ENCODE data around the gene DCBLD2.

The DCBLD2 gene

GRCh38 chr3:98903705-98904481, 2.4 kb upstream of the DCBLD2 start:
- TF ChIP-seq GABPA (IDR thresholded peaks at IDR 0.05; ENCODE audit: low read depth) (no peak), SPI1 (IDR thresholded peaks at IDR 0.05; ENCODE audit: borderline replicate concordance, low read depth) (no peak), POLR2AphosphoS5 (IDR thresholded peaks at IDR 0.05; ENCODE audit: low read depth) (no peak), CTCF (IDR thresholded peaks at IDR 0.05; ENCODE audit: insufficient read depth, low read length) (no peak)
- TF ChIP-seq, protein P1, sequence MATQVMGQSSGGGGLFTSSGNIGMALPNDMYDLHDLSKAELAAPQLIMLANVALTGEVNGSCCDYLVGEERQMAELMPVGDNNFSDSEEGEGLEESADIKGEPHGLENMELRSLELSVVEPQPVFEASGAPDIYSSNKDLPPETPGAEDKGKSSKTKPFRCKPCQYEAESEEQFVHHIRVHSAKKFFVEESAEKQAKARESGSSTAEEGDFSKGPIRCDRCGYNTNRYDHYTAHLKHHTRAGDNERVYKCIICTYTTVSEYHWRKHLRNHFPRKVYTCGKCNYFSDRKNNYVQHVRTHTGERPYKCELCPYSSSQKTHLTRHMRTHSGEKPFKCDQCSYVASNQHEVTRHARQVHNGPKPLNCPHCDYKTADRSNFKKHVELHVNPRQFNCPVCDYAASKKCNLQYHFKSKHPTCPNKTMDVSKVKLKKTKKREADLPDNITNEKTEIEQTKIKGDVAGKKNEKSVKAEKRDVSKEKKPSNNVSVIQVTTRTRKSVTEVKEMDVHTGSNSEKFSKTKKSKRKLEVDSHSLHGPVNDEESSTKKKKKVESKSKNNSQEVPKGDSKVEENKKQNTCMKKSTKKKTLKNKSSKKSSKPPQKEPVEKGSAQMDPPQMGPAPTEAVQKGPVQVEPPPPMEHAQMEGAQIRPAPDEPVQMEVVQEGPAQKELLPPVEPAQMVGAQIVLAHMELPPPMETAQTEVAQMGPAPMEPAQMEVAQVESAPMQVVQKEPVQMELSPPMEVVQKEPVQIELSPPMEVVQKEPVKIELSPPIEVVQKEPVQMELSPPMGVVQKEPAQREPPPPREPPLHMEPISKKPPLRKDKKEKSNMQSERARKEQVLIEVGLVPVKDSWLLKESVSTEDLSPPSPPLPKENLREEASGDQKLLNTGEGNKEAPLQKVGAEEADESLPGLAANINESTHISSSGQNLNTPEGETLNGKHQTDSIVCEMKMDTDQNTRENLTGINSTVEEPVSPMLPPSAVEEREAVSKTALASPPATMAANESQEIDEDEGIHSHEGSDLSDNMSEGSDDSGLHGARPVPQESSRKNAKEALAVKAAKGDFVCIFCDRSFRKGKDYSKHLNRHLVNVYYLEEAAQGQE (IDR thresholded peaks at IDR 0.05; ENCODE audit: insufficient replicate concordance, low read depth), result no peak
- Histone ChIP-seq H3K27me3 (ENCODE audit: insufficient read depth, poor library complexity, severe bottlenecking) (no peaks in the 10 kb centered on the region), H3K27ac (replicated peaks) (no peak overlapping the region), H3K4me3 (replicated peaks; ENCODE audit: insufficient read depth, low read length) (no peak overlapping the region)
- no peak for DNase-seq (ENCODE audit: low read depth in 1 of 2, low spot score in 1 of 2)

- Histone ChIP-seq H3K4me3 (replicated peaks; ENCODE audit: insufficient read depth, low read length) (no peak overlapping the region), H3K27ac (replicated peaks) (no peak overlapping the region)
- DNase-seq (ENCODE audit: low read depth in 1 of 2, low spot score in 1 of 2), result no peak
Measured at GRCh38 chr3:98903099-98903498, 1.6 kb upstream of the DCBLD2 start.

GRCh38 chr3:98902351-98902740, 851 bp upstream of the DCBLD2 start:
- no peaks in the 10 kb centered on the region for H3K27me3 ChIP-seq (ENCODE audit: insufficient read depth, poor library complexity, severe bottlenecking)
- H3K4me3 ChIP-seq (replicated peaks; ENCODE audit: insufficient read depth, low read length), result peak overlapping the region; percentile 86
- no peak for DNase-seq (ENCODE audit: low read depth in 1 of 2, low spot score in 1 of 2)
- no peak overlapping the region; the same call in 1 of the 2 replicates for H3K27ac ChIP-seq (replicated peaks)
- TF ChIP-seq GABPA (IDR thresholded peaks at IDR 0.05; ENCODE audit: low read depth) (no peak), CTCF (IDR thresholded peaks at IDR 0.05; ENCODE audit: insufficient read depth, low read length) (no peak), SPI1 (IDR thresholded peaks at IDR 0.05; ENCODE audit: borderline replicate concordance, low read depth) (no peak), POLR2AphosphoS5 (IDR thresholded peaks at IDR 0.05; ENCODE audit: low read depth) (no peak)
- TF ChIP-seq, protein P1 (IDR thresholded peaks at IDR 0.05; ENCODE audit: insufficient replicate concordance, low read depth), result no peak

More at GRCh38 chr3:98903099-98903498, 1.6 kb upstream of the DCBLD2 start:
- no peak for TF ChIP-seq POLR2AphosphoS5 (IDR thresholded peaks at IDR 0.05; ENCODE audit: low read depth)
- no peak for TF ChIP-seq SPI1 (IDR thresholded peaks at IDR 0.05; ENCODE audit: borderline replicate concordance, low read depth)
- no peak for TF ChIP-seq GABPA (IDR thresholded peaks at IDR 0.05; ENCODE audit: low read depth)
- no peak for TF ChIP-seq CTCF (IDR thresholded peaks at IDR 0.05; ENCODE audit: insufficient read depth, low read length)
- TF ChIP-seq, protein P1 (IDR thresholded peaks at IDR 0.05; ENCODE audit: insufficient replicate concordance, low read depth), result no peak
- no peaks in the 10 kb centered on the region for H3K27me3 ChIP-seq (ENCODE audit: insufficient read depth, poor library complexity, severe bottlenecking)
